Mesothelial cell of epicardium (in vitro differentiated cells): Measurements from ENCODE around the gene WNT7B. TPM values are rescaled to one million over a fixed set of nuclear protein-coding genes. Genes with fewer than 3 reads are reported as not detected.

ENCODE experiments used
- DNase-seq, 2 experiments: peaks; one replicate each; pipeline ENCODE4 v3.0.0; 2021; ENCODE audit warnings: low spot score in 2 of 2; ENCODE audit not compliant: unreplicated experiment in 2 of 2
- H3K27ac Mint-ChIP-seq: 2 replicates; pipeline ENCODE4 v1.8.0; 2021; ENCODE audit warnings: mixed read lengths
- H3K27me3 Mint-ChIP-seq: 2 replicates; pipeline ENCODE4 v1.8.0; 2021; ENCODE audit warnings: low read depth, mixed read lengths
- H3K36me3 Mint-ChIP-seq: 2 replicates; pipeline ENCODE4 v1.8.0; 2021; ENCODE audit warnings: mixed read lengths
- H3K4me1 Mint-ChIP-seq: 2 replicates; pipeline ENCODE4 v1.8.0; 2021; ENCODE audit warnings: mixed read lengths
- H3K4me3 Mint-ChIP-seq: 2 replicates; pipeline ENCODE4 v1.8.0; 2021; ENCODE audit warnings: mild to moderate bottlenecking, moderate library complexity, mixed read lengths
- H3K9me3 Mint-ChIP-seq: 2 replicates; pipeline ENCODE4 v1.8.0; 2021; ENCODE audit warnings: mixed read lengths
- CTCF ChIP-seq: fragments of 200-600 bp; sonication (generic); IDR thresholded peaks from one replicate; pipeline ENCODE4 v1.5.0; 2021; ENCODE audit warnings: antibody characterized with exemption; ENCODE audit not compliant: unreplicated experiment
- total RNA-seq: library from RNA; stranded (reverse); gene quantifications from 3 replicates; pipeline ENCODE4 v1.2.1, GENCODE V29; 2021

The WNT7B gene
- total RNA-seq, 1 donor from 2014 or later, result 12.0 TPM

GRCh38 chr22:45994491-45995404, 17.8 kb upstream of the WNT7B start:
- no peak overlapping the region for H3K27ac Mint-ChIP-seq
- H3K9me3 Mint-ChIP-seq, result no peaks in the 10 kb centered on the region
- peak; percentile 76 to 94 for DNase-seq
- H3K36me3 Mint-ChIP-seq, result no peaks in the 10 kb centered on the region
- no peak overlapping the region for H3K4me3 Mint-ChIP-seq
- TF ChIP-seq CTCF, result peak; percentile 98
- H3K4me1 Mint-ChIP-seq, result peaks cover 4% of the 10 kb centered on the region
- H3K27me3 Mint-ChIP-seq, result no peaks in the 10 kb centered on the region

- H3K27ac Mint-ChIP-seq, result no peak overlapping the region
- peaks cover 4% of the 10 kb centered on the region for H3K4me1 Mint-ChIP-seq
- TF ChIP-seq CTCF, result no peak
- H3K36me3 Mint-ChIP-seq, result no peaks in the 10 kb centered on the region
- H3K9me3 Mint-ChIP-seq, result no peaks in the 10 kb centered on the region
- H3K27me3 Mint-ChIP-seq, result no peaks in the 10 kb centered on the region
- H3K4me3 Mint-ChIP-seq, result no peak overlapping the region
- no peak for DNase-seq
Observed at GRCh38 chr22:45993841-45994240, 16.9 kb upstream of the WNT7B start.

GRCh38 chr22:45993143-45993692, 16.3 kb upstream of the WNT7B start:
- H3K9me3 Mint-ChIP-seq, result no peaks in the 10 kb centered on the region
- H3K4me3 Mint-ChIP-seq, result no peak overlapping the region
- no peak for DNase-seq
- peaks cover 4% of the 10 kb centered on the region for H3K4me1 Mint-ChIP-seq
- H3K36me3 Mint-ChIP-seq, result no peaks in the 10 kb centered on the region
- H3K27me3 Mint-ChIP-seq, result no peaks in the 10 kb centered on the region
- no peak overlapping the region for H3K27ac Mint-ChIP-seq
- TF ChIP-seq CTCF, result no peak

- TF ChIP-seq CTCF, result no peak
- Mint-ChIP-seq H3K9me3 (no peaks in the 10 kb centered on the region), H3K27ac (no peak overlapping the region), H3K4me3 (no peak overlapping the region), H3K4me1 (peaks cover 3% of the 10 kb centered on the region), H3K27me3 (no peaks in the 10 kb centered on the region), H3K36me3 (no peaks in the 10 kb centered on the region)
- DNase-seq, result no peak
Observed at GRCh38 chr22:45992737-45993136, 15.8 kb upstream of the WNT7B start.

GRCh38 chr22:45991098-45991497, 14.1 kb upstream of the WNT7B start:
- Mint-ChIP-seq H3K9me3 (no peaks in the 10 kb centered on the region), H3K4me1 (peaks cover 1% of the 10 kb centered on the region), H3K4me3 (no peak overlapping the region), H3K36me3 (no peaks in the 10 kb centered on the region), H3K27ac (no peak overlapping the region), H3K27me3 (no peaks in the 10 kb centered on the region)
- DNase-seq, result no peak
- no peak for TF ChIP-seq CTCF
